ENCODE data around the gene CCR2. TPM values are rescaled to one million over a fixed set of nuclear protein-coding genes. Genes with fewer than 3 reads are reported as not detected.

Gene CCR2
- total RNA-seq, 4 donors from 2014 or later: 0.89 to 1.8 (median 1.3) TPM; not detected in 1

- intact Hi-C loops (cut with DNase I; ENCODE audit: low total_unique reads): no loop called here
- TF ChIP-seq CTCF (IDR thresholded peaks at IDR 0.05) (no peak), POLR2A (IDR thresholded peaks at IDR 0.05) (no peak)
- no peak for DNase-seq (ENCODE audit: low spot score in 2 of 2)
- WGBS, 2 donors: 31 to 32% methylated on average over 3 of the region's 3 CpGs
- no peak overlapping the region for H3K4me3 ChIP-seq (ENCODE audit: low read depth, poor library complexity, severe bottlenecking)
These were observed 2.4 kb downstream of the CCR2 start for GRCh38 chr3:46356276-46356675.

- no peak for DNase-seq (ENCODE audit: low spot score in 2 of 2)
- intact Hi-C loops (cut with DNase I; ENCODE audit: low total_unique reads): no loop called here
- 83 to 93% methylated on average over 4 of the region's 4 CpGs for WGBS, 2 donors
- TF ChIP-seq CTCF (IDR thresholded peaks at IDR 0.05) (no peak), POLR2A (IDR thresholded peaks at IDR 0.05) (no peak)
- no peak overlapping the region for H3K4me3 ChIP-seq (ENCODE audit: low read depth, poor library complexity, severe bottlenecking)
These were observed 3.0 kb downstream of the CCR2 start for GRCh38 chr3:46356909-46357308.

GRCh38 chr3:46358466-46358865 is 4.6 kb downstream of the CCR2 start:
- WGBS, 2 donors: 72 to 90% methylated on average over 6 of the region's 6 CpGs
- H3K4me3 ChIP-seq (ENCODE audit: low read depth, poor library complexity, severe bottlenecking): no peak overlapping the region
- no peak for DNase-seq (ENCODE audit: low spot score in 2 of 2)
- no peak for TF ChIP-seq CTCF (IDR thresholded peaks at IDR 0.05)
- intact Hi-C loops (cut with DNase I; ENCODE audit: low total_unique reads): no loop called here

GRCh38 chr3:46359733-46360493 is 6.0 kb downstream of the CCR2 start:
- 27% methylated on average over 11 of the region's 11 CpGs for WGBS, 2 donors
- no peak for DNase-seq (ENCODE audit: low spot score in 2 of 2)
- no peak for TF ChIP-seq POLR2A (IDR thresholded peaks at IDR 0.05)
- no peak for TF ChIP-seq CTCF (IDR thresholded peaks at IDR 0.05)
- intact Hi-C loops (cut with DNase I; ENCODE audit: low total_unique reads): no loop called here
- H3K4me3 ChIP-seq (ENCODE audit: low read depth, poor library complexity, severe bottlenecking): no peak overlapping the region

- intact Hi-C loops (cut with DNase I; ENCODE audit: low total_unique reads): no loop called here
- DNase-seq (ENCODE audit: low spot score in 2 of 2): no peak
- H3K4me3 ChIP-seq (ENCODE audit: low read depth, poor library complexity, severe bottlenecking): no peak overlapping the region
- TF ChIP-seq CTCF (IDR thresholded peaks at IDR 0.05) (no peak), POLR2A (IDR thresholded peaks at IDR 0.05) (no peak)
- 64 to 73% methylated on average over 6 of the region's 6 CpGs for WGBS, 2 donors
These were observed 7.0 kb downstream of the CCR2 start for GRCh38 chr3:46360907-46361306.
